PC-9 (cell line): Measurements from ENCODE around the gene TAF3.

Experiments
- EZH2 ChIP-seq: fragments of 200-600 bp; sonication (generic); IDR thresholded peaks from 2 replicates; pipeline ENCODE4 v1.8.0; 2017; ENCODE audit warnings: antibody characterized with exemption, low read depth
- TF ChIP-seq, protein P1 (sequence below): fragments of 200-600 bp; sonication (generic); conservative IDR thresholded peaks from 2 replicates; pipeline ENCODE4 v1.6.1; 2017; ENCODE audit warnings: mixed run types, antibody characterized with exemption, mild to moderate bottlenecking, moderate library complexity

DNA sequence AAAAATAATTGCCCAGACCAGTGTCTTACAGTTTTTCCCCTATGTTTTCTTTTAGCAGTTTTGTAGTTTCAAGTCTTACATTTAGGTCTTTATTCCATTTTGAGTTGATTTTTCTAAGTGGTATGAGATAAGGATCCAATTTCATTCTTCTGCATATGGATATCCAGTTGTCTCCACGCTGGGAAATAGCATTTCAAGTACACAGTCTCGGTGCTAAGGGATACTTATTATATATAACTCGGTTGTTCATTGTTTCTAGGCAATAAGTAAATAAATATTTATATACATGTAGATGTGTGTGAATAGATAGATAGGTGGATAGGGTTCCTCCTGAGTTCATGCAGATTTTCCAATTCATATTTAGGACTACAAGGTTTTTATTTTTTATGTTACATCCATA is 16.0 kb downstream of the TAF3 start:
- TF ChIP-seq, protein P1, sequence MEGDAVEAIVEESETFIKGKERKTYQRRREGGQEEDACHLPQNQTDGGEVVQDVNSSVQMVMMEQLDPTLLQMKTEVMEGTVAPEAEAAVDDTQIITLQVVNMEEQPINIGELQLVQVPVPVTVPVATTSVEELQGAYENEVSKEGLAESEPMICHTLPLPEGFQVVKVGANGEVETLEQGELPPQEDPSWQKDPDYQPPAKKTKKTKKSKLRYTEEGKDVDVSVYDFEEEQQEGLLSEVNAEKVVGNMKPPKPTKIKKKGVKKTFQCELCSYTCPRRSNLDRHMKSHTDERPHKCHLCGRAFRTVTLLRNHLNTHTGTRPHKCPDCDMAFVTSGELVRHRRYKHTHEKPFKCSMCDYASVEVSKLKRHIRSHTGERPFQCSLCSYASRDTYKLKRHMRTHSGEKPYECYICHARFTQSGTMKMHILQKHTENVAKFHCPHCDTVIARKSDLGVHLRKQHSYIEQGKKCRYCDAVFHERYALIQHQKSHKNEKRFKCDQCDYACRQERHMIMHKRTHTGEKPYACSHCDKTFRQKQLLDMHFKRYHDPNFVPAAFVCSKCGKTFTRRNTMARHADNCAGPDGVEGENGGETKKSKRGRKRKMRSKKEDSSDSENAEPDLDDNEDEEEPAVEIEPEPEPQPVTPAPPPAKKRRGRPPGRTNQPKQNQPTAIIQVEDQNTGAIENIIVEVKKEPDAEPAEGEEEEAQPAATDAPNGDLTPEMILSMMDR = no peak
- no peak for TF ChIP-seq EZH2
